K562 treated with DMSO at 1 percent for 4 hours (cell line): ENCODE results near the gene QDPR. TPM values are rescaled to one million over a fixed set of nuclear protein-coding genes. Genes with fewer than 3 reads are reported as not detected.

Experiments
- total RNA-seq: library from RNA; unstranded; fragments of 300-600 nt; gene quantifications from 2 replicates; pipeline ENCODE4 v1.2.3, GENCODE V29; 2022; ENCODE audit not compliant: insufficient read depth

QDPR gene
- total RNA-seq, result 13.5 and 18.3 TPM in 2 replicates

GRCh38 chr4:17511950-17512795, at the start of gene QDPR:
TSS of gene QDPR (minus strand) at chr4:17512090. CDS start at chr4:17512054, 36 bp downstream.

DNA sequence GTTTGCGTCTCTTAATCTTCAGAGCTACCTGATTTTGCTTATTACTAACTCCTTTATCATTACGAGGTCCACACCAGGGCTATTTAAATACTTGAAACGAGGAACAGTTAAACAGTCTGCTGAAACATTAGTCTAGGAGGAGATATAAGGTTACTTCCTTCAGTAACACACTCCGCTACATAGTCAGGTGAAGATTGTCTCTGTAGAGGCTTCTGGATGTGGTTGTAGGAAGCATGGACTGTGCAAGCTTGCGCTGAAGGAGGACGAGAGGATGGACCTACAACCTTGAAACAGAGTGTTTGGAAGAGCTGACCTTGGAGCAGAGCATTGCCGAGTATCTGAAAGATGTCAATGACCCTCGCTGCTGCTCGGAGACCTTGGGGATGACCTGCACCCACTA, 3.0 kb upstream of the QDPR start, which contains the start of gene CLRN2:
CLRN2 (plus strand) TSS at position 301 of the 400 bp plus-strand sequence. CDS start 102 bp downstream, outside the sequence.

Other genes starting within 250 kb of the QDPR start
- not detected in 2 replicates for gene CLRN2, start 3.1 kb upstream of the QDPR start, total RNA-seq
- 38.7 and 40.5 TPM in 2 replicates for gene LAP3, start 65.1 kb upstream of the QDPR start, total RNA-seq
- 15.2 and 17.0 TPM in 2 replicates for gene MED28, start 102.6 kb upstream of the QDPR start, total RNA-seq